OCI-LY3 (cell line): Measurements from ENCODE around the gene ARFGAP2.

Experiments
- CTCF ChIP-seq: fragments of 200-600, 300-600 bp; sonication (generic); IDR thresholded peaks from 2 replicates; pipeline ENCODE4 v1.5.1; 2014; ENCODE audit warnings: antibody characterized with exemption, low read length, low read depth
- EZH2phosphoT487 ChIP-seq: fragments of 200-600 bp; shearing (Covaris generic); IDR thresholded peaks from 2 replicates; pipeline ENCODE4 v1.6.1; 2018; ENCODE audit warnings: antibody characterized with exemption, mixed run types, low read depth

DNA sequence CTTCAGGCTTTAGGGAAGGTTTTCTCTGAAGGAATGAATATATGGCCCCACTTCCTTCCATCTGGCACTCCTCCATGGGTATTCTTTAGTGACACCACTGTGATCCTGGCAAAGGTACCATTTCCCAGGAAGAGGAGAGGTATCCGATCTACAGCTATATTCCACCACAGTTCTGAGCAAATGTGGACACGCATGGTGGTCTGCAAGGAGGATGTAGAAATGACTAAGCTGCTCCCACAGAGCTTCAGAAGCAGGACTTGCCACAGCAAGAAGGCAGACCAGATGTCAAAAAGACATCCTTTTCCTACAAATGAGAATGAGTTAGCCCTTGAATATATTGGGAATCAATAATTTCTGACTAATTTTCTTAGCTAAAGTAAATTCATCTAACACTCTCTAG lies 45.5 kb downstream of the ARFGAP2 start:
- no peak for TF ChIP-seq CTCF
- no peak for TF ChIP-seq EZH2phosphoT487
